NT2/D1 (cell line): Measurements from ENCODE around the gene TLL2.

Experiments used
- SUZ12 ChIP-seq: IDR thresholded peaks from 2 replicates; pipeline ENCODE4 v1.6.1; 2011; ENCODE audit not compliant: insufficient read length, insufficient read depth; ENCODE audit errors: extremely low read depth
- YY1 ChIP-seq: IDR thresholded peaks from 2 replicates; pipeline ENCODE4 v1.6.1; 2011; ENCODE audit not compliant: insufficient read length, insufficient read depth
- ZNF274 ChIP-seq: IDR thresholded peaks from 2 replicates; pipeline ENCODE4 v1.6.1; 2011; ENCODE audit warnings: mild to moderate bottlenecking, low read depth, low read length

- TF ChIP-seq YY1 (no peak), ZNF274 (no peak), SUZ12 (no peak)
Observed at GRCh38 chr10:96389785-96390184, 123.9 kb downstream of the TLL2 start.
